Pulmonary artery endothelial cell (primary cell): ENCODE results near the gene GNL3L. TPM values are rescaled to one million over a fixed set of nuclear protein-coding genes. Genes with fewer than 3 reads are reported as not detected.
"Not testable (repeated sequence)": the region's sequence is repeated elsewhere in the genome, so short reads cannot be mapped to it uniquely, and the experiment has no call there.

Experiments used
- DNase-seq: peaks from one replicate; pipeline ENCODE4 v3.0.0-alpha.2; 2011; ENCODE audit warnings: low read depth, low spot score
- total RNA-seq: library from RNA; depleted of rRNA; stranded (reverse); fragments of >200 nt; gene quantifications from 2 replicates; pipeline ENCODE4 v1.2.3, GENCODE V29; 2014

GNL3L gene
- 32.8 and 44.4 TPM in 2 replicates for total RNA-seq

GRCh38 chrX:54529552-54530356 lies at the start of gene GNL3L:
Gene GNL3L, plus strand, starts transcription at chrX:54530219. Its CDS starts 2,348 bp downstream, at chrX:54532567.
- DNase-seq = peak; percentile 37

GRCh38 chrX:54482839-54483593 lies 47.0 kb upstream of the GNL3L start:
- DNase-seq = no peak

GRCh38 chrX:54483946-54484345 lies 46.1 kb upstream of the GNL3L start:
- no peak for DNase-seq

GRCh38 chrX:54484666-54485065 lies 45.4 kb upstream of the GNL3L start:
- DNase-seq = no peak

- not testable (repeated sequence) for DNase-seq
These were observed 40.2 kb upstream of the GNL3L start for GRCh38 chrX:54489819-54490218.

- DNase-seq = no peak
These were observed 37.7 kb upstream of the GNL3L start for GRCh38 chrX:54492340-54492739.

GRCh38 chrX:54494166-54494988 lies 35.6 kb upstream of the GNL3L start:
- DNase-seq = no peak

- DNase-seq = no peak
These were observed 34.8 kb upstream of the GNL3L start for GRCh38 chrX:54494989-54495813.

- DNase-seq = no peak
These were observed 34.1 kb upstream of the GNL3L start, which contains the start of gene FGD1 for GRCh38 chrX:54495814-54496516. Gene FGD1, minus strand, starts transcription at chrX:54496234. Its CDS starts 802 bp downstream, at chrX:54495432.

GRCh38 chrX:54496517-54496852 lies 33.5 kb upstream of the GNL3L start:
- no peak for DNase-seq

- DNase-seq = no peak
These were observed 33.1 kb upstream of the GNL3L start for GRCh38 chrX:54496936-54497335.

- peak; percentile 49 for DNase-seq
These were observed 20.6 kb upstream of the GNL3L start for GRCh38 chrX:54509400-54509799.

GRCh38 chrX:54529151-54529550 lies 868 bp upstream of the GNL3L start:
- DNase-seq = no peak

GRCh38 chrX:54530357-54530900 lies 410 bp downstream of the GNL3L start:
- no peak for DNase-seq

GRCh38 chrX:54534271-54534670 lies 4.3 kb downstream of the GNL3L start:
- no peak for DNase-seq

- DNase-seq = no peak
These were observed 10.3 kb downstream of the GNL3L start for GRCh38 chrX:54540289-54540688.

- not testable (repeated sequence) for DNase-seq
These were observed 12.2 kb downstream of the GNL3L start for GRCh38 chrX:54542239-54542638.

- DNase-seq = no peak
These were observed 20.8 kb downstream of the GNL3L start for GRCh38 chrX:54550821-54551220.

GRCh38 chrX:54551801-54552200 lies 21.8 kb downstream of the GNL3L start:
- DNase-seq = no peak

- not testable (repeated sequence) for DNase-seq
These were observed 25.0 kb downstream of the GNL3L start for GRCh38 chrX:54555006-54555405.
